Bronchial epithelial cell (primary cell): Measurements from ENCODE around the gene BET1. TPM values are rescaled to one million over a fixed set of nuclear protein-coding genes. Genes with fewer than 3 reads are reported as not detected.

Experiments
- DNase-seq: peaks from one replicate; pipeline ENCODE4 v3.0.0-alpha.2; 2010; ENCODE audit warnings: low read depth
- FAIRE-seq: peaks from 2 replicates; lab custom pipeline; 2011; peaks lifted over from hg19 to GRCh38; lab: Jason Lieb, UNC
- H3K27me3 ChIP-seq: 2 replicates; pipeline ENCODE4 v1.5.1; 2011; ENCODE audit warnings: low read length; ENCODE audit not compliant: control insufficient read depth, insufficient read depth
- H3K36me3 ChIP-seq: 2 replicates; pipeline ENCODE4 v1.5.1; 2011; ENCODE audit warnings: low read length; ENCODE audit not compliant: control insufficient read depth, insufficient read depth
- H3K4me3 ChIP-seq: 2 replicates; pipeline ENCODE4 v1.5.1; 2011; ENCODE audit warnings: mild to moderate bottlenecking, low read depth, low read length, control low read depth
- CTCF ChIP-seq: IDR thresholded peaks from 2 replicates; pipeline ENCODE4 v1.5.1; 2011; ENCODE audit warnings: mild to moderate bottlenecking, moderate library complexity, low read length, control low read depth, inconsistent platforms; ENCODE audit not compliant: insufficient read depth, severe bottlenecking
- total RNA-seq: library from RNA; depleted of rRNA; stranded (reverse); fragments of >200 nt; gene quantifications from 2 replicates; pipeline ENCODE4 v1.2.1, GENCODE V29; 2014

Gene BET1
- total RNA-seq, 1 donor from 2014 or later: 32.4 TPM

- no peak for TF ChIP-seq CTCF
- Histone ChIP-seq H3K4me3 (no peak overlapping the region), H3K36me3 (no peaks in the 10 kb centered on the region), H3K27me3 (no peaks in the 10 kb centered on the region)
- FAIRE-seq: no peak
- peak; percentile 46 for DNase-seq
Observed at GRCh38 chr7:94041529-94041928, 37.4 kb upstream of the BET1 start.

GRCh38 chr7:94040254-94040653, 36.1 kb upstream of the BET1 start:
- FAIRE-seq: no peak
- no peak for DNase-seq
- no peaks in the 10 kb centered on the region for H3K27me3 ChIP-seq
- H3K4me3 ChIP-seq: no peak overlapping the region
- H3K36me3 ChIP-seq: no peaks in the 10 kb centered on the region
- no peak for TF ChIP-seq CTCF

GRCh38 chr7:94039368-94040035, 35.3 kb upstream of the BET1 start:
- Histone ChIP-seq H3K27me3 (no peaks in the 10 kb centered on the region), H3K36me3 (no peaks in the 10 kb centered on the region), H3K4me3 (no peak overlapping the region)
- no peak for TF ChIP-seq CTCF
- DNase-seq (no peak), FAIRE-seq (no peak)

- H3K27me3 ChIP-seq: no peaks in the 10 kb centered on the region
- no peak overlapping the region for H3K4me3 ChIP-seq
- H3K36me3 ChIP-seq: no peaks in the 10 kb centered on the region
- DNase-seq: no peak
- FAIRE-seq: no peak
- TF ChIP-seq CTCF: no peak
Observed at GRCh38 chr7:94031865-94032264, 27.7 kb upstream of the BET1 start.

GRCh38 chr7:94030634-94031033, 26.5 kb upstream of the BET1 start:
- no peaks in the 10 kb centered on the region for H3K27me3 ChIP-seq
- FAIRE-seq: no peak
- no peak overlapping the region for H3K4me3 ChIP-seq
- no peak for DNase-seq
- H3K36me3 ChIP-seq: no peaks in the 10 kb centered on the region
- no peak for TF ChIP-seq CTCF

GRCh38 chr7:94029976-94030375, 25.8 kb upstream of the BET1 start:
- Histone ChIP-seq H3K27me3 (no peaks in the 10 kb centered on the region), H3K4me3 (no peak overlapping the region), H3K36me3 (no peaks in the 10 kb centered on the region)
- DNase-seq (no peak), FAIRE-seq (no peak)
- no peak for TF ChIP-seq CTCF
